NCI-H2171 (cell line): ENCODE measurements around the gene OR5K4.

Source experiments
- DNase-seq: peaks from one replicate; lab custom pipeline; 2025; lab: John Stamatoyannopoulos, UW

The OR5K4 gene

GRCh38 chr3:98353554-98353953 is at the start of gene OR5K4:
Gene OR5K4 (plus strand): TSS chr3:98353854. CDS start chr3:98353854, 0 bp downstream.
- no peak for DNase-seq

GRCh38 chr3:98322101-98322500 is 31.6 kb upstream of the OR5K4 start:
- no peak for DNase-seq

- no peak for DNase-seq
Measured at GRCh38 chr3:98322686-98323085, 31.0 kb upstream of the OR5K4 start.

GRCh38 chr3:98323425-98323824 is 30.2 kb upstream of the OR5K4 start:
- DNase-seq = no peak

GRCh38 chr3:98325055-98325454 is 28.6 kb upstream of the OR5K4 start:
- no peak for DNase-seq

GRCh38 chr3:98326105-98326893 is 27.4 kb upstream of the OR5K4 start:
- DNase-seq = no peak

- DNase-seq = no peak
Measured at GRCh38 chr3:98326945-98327344, 26.7 kb upstream of the OR5K4 start.

- no peak for DNase-seq
Measured at GRCh38 chr3:98328933-98329332, 24.7 kb upstream of the OR5K4 start.

GRCh38 chr3:98329392-98330124 is 24.1 kb upstream of the OR5K4 start:
- peak; percentile 9 for DNase-seq

GRCh38 chr3:98331329-98331728 is 22.3 kb upstream of the OR5K4 start:
- DNase-seq = no peak

- DNase-seq = no peak
Measured at GRCh38 chr3:98333989-98334606, 19.6 kb upstream of the OR5K4 start.

- DNase-seq = no peak
Measured at GRCh38 chr3:98339031-98339430, 14.6 kb upstream of the OR5K4 start.

- DNase-seq = no peak
Measured at GRCh38 chr3:98341758-98342157, 11.9 kb upstream of the OR5K4 start.

GRCh38 chr3:98343647-98344507 is 9.8 kb upstream of the OR5K4 start:
- DNase-seq = no peak

GRCh38 chr3:98350082-98350481 is 3.6 kb upstream of the OR5K4 start:
- no peak for DNase-seq

GRCh38 chr3:98359250-98359649 is 5.6 kb downstream of the OR5K4 start:
- no peak for DNase-seq

- DNase-seq = no peak
Measured at GRCh38 chr3:98359993-98360675, 6.5 kb downstream of the OR5K4 start.

GRCh38 chr3:98360681-98361080 is 7.0 kb downstream of the OR5K4 start:
- DNase-seq = no peak

GRCh38 chr3:98361289-98361688 is 7.6 kb downstream of the OR5K4 start:
- DNase-seq = no peak

- no peak for DNase-seq
Measured at GRCh38 chr3:98367464-98368246, 14.0 kb downstream of the OR5K4 start.

- no peak for DNase-seq
Measured at GRCh38 chr3:98371186-98371585, 17.5 kb downstream of the OR5K4 start.
